GM19193 (cell line): ENCODE data around the gene ANP32E.

Experiments used
- POLR2A ChIP-seq: IDR thresholded peaks from 4 replicates; pipeline ENCODE4 v1.6.1; 2011; ENCODE audit not compliant: insufficient read depth, insufficient read length; ENCODE audit errors: extremely low read depth

The ANP32E gene

GRCh38 chr1:150194381-150195031 lies 41.4 kb downstream of the ANP32E start:
- no peak for TF ChIP-seq POLR2A

GRCh38 chr1:150192012-150192411 lies 43.9 kb downstream of the ANP32E start:
- TF ChIP-seq POLR2A, result no peak

DNA sequence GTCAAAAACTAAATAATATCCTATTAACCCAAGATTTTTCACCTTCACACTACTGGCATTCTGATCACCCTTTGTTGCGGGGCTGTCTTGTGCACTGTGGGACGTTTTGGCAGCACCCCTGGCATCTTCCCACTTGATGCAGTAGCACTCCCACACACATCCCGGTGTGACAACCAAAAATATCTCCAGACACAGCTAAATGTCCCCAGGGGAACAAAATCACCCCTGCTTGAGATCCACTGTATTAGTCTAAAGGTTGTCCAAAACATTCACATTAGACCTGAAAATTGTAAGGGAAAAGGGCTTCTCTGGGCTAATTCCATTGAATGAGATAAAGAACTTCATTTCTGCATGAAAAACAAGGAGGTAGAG lies 48.4 kb downstream of the ANP32E start:
- TF ChIP-seq POLR2A, result no peak

GRCh38 chr1:150186789-150187559 lies 48.9 kb downstream of the ANP32E start:
- no peak for TF ChIP-seq POLR2A

GRCh38 chr1:150185481-150185880 lies 50.4 kb downstream of the ANP32E start:
- no peak for TF ChIP-seq POLR2A

DNA sequence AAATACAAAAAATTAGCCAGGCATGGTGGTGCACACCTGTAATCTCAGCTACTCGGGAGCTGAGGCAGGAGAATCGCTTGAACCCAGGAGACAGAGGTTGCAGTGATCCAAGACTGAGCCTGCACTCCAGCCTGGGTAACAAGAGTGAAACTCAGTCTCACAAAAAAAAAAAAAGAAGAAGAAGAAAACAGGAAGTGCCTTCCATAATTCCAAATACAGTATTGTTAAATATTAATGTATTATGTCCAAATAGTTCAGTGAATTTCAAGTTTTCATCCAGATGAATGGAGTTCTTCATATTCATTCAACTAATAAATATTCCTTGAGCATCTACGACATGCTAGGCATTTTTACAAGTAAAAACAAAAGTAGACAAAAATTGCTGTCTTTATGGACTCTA lies 52.9 kb downstream of the ANP32E start:
- no peak for TF ChIP-seq POLR2A

DNA sequence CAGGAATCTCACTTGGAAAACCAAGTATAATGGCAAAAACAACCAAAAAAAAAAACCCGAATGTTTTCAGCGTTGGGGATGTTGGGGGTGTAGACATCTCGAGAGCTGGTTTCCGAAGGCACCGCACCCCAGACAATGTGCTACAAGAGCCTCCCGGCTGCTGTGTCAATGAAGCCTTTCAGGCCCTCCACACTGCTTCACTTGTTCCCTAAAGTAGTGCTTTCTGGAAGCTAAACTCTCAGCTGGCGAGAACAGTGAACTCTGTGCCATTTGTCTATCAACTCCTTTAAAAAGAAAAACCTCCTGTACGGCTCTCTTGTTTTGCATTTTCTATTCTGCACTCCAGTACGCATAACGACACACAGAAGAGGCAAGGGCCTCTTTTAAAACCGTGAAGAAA lies 53.7 kb downstream of the ANP32E start:
- TF ChIP-seq POLR2A, result no peak

DNA sequence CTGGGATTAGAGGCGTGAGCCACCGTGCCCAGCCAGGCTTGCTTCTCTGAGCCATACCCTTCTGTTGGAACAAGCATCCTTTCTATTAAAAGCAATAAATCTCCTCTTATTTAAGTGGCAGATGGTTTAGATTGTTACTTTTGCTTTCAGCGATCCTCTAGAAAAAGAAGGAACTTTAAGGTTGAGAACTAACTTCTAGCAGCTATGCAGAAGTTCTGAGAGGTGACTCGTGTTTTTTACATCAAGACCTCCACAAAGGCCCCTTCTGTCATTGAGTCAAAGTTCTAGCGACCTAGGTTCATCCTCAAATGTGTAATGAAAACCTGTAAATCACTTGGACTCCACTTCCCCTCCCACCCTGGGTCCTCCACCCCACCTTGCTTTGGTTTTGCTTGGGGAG lies 55.4 kb downstream of the ANP32E start:
- TF ChIP-seq POLR2A, result no peak

DNA sequence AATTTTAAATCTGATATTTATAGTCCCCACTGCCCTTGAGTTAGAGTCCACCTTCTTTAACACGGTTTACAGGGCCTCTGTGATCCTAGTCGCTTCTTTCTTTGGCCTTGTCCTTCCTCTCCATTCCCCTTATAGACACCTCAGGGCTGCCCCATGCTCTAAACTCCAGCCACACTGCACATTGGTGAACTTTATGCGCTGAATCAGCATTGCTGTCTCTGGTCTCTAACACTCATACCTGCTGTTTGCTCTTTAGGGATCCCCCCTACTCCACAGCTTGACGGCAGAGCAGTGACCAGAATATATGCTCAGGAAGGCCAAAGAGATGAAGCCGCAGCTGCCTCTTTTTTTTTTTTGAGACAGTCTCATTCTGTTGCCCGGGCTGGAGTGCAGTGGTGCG lies 56.0 kb downstream of the ANP32E start:
- no peak for TF ChIP-seq POLR2A

GRCh38 chr1:150178548-150178947 lies 57.4 kb downstream of the ANP32E start:
- no peak for TF ChIP-seq POLR2A

- TF ChIP-seq POLR2A, result no peak
These were observed 59.3 kb downstream of the ANP32E start for GRCh38 chr1:150176593-150176992.

DNA sequence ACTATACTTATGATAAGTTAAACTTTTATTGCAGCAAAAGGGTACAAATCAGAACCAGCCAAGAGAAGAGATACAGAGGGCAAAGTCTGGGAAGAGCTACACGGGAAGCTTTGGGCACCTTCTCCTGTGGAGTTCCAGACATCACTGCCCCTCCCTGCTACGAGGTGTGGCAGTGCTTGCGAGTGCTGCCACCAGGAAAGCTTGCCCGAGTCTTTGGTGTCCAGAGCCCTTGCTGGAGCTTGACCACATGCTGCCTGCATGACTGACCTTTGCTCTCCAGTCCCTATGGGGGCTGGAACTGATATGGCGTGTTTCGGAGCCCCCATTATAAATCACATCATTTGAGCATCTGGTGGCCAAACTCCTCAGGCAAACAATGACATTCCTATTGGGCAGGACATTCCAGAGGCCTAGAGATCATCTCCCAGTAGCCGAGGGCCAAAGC lies 62.7 kb downstream of the ANP32E start:
- no peak for TF ChIP-seq POLR2A

GRCh38 chr1:150171801-150172200 lies 64.1 kb downstream of the ANP32E start:
- TF ChIP-seq POLR2A, result no peak

- TF ChIP-seq POLR2A, result no peak
These were observed 66.8 kb downstream of the ANP32E start for GRCh38 chr1:150168960-150169601.
